Measurements from ENCODE around the gene NMT1.

The NMT1 gene

DNA sequence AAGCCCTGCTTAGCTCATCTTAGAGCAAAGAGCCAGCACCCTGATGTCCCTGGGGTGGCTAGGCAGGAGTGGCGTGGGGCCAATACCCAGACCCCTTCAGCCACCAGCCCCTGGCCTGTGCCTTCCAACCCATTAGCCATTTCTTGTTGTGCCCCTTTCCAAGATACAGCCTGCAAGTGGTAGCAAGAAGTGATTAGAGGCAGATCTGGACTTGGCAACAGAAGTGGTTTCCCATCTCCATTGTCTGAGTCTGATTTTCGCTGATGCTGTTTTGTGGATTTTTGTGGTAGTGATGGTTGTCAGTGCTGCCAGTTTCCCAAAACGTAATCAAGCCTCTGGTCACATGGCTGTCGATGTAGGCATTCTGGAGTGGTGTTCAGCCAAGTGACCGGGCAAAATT lies 45.5 kb downstream of the NMT1 start:
- DNase-seq = no peak

DNA sequence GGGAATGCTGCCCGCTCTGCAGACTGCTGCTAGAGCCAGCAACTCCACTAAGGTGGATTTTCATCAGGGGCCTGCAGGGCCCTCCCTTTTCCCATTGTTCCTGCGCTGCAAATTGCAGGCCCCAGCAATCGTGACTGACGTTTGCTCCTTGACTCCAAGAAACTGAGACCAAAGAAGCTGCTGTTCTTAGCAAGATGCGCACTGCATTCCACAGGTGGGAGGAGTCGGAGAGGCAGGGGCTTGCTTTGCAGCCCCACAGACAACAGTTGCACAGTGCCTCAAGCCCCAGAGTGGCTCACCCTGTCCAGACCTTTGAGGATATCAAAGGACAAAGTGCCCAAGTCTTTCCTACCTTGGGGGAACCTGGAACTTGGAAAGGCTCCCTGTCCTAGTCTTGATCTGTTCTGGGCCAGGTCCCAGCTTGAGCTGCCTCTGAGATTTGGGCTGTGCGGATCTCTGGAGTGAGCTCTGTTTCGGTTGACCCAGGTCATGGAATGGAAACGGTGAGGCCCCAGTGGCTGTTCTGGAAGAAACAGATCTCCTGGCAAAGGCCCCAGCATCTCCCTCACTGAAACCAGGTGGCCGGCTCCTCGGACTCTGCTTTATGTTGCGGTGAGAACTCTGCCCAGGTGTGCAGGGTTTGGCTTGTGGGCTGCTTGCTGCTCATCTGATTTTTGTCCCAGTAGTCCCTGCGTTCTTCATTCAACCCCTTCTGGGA lies 46.3 kb downstream of the NMT1 start:
- no peak for DNase-seq

DNA sequence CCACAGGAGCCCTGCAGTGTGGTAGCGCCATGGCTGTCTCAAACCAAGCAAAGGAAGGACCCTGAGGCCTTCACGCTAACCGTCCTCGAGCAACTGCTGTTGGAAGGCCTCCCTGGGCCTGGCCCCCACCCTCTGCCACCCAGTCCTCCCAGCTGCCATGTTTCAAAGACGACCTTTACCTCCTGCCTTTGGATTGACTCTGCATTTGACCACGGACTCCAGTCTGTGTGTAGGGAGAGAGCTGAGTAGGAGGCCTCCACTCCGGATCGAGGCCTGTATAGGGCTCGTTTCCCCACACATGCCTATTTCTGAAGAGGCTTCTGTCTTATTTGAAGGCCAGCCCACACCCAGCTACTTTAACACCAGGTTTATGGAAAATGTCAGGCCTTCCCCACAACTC lies 46.9 kb downstream of the NMT1 start:
- no peak for DNase-seq

DNA sequence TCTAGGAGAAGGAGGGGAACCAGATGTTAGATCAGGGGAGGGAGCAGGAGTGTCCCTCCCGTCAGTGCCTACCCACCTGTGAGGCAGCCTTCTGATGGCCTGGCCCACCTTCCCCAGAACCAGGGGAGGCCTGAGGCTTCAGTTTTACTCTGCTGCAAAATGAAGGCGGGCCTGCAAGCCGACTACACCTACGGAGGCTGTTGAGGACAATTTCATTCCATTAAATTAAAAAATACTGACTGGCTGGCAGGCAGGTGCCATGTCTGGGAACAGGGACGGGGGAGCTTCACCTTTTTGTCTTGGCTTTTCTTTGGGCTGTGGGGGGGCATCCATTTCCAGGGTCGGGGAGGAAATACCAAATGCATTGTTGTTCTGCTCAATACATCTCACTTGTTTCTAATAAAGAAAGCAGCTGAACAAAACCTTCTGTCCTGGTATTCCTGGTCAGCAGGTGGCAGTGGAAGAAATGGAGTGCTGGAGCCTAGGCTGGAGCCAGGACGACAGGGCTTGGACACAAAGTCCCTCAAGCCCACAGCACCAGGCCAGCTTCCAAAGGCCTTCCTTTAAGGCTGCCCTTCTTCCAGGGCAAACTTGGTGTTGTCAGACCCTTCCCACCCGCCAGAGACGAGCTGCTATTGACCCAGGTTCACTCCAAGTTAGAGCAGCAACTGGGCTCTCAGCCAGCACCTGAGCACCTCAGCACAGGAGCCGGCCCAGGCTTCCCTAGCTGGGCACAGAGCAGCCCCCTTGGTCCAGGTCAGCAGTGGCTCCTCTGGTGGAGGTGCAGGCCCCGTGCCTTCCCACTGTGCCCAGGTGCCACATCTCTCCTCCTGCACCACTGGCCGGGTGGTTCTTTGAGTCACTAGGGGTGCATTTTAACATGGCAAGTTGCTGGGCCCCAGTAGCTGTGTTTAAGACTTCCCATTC lies 47.7 kb downstream of the NMT1 start:
- DNase-seq = no peak

DNA sequence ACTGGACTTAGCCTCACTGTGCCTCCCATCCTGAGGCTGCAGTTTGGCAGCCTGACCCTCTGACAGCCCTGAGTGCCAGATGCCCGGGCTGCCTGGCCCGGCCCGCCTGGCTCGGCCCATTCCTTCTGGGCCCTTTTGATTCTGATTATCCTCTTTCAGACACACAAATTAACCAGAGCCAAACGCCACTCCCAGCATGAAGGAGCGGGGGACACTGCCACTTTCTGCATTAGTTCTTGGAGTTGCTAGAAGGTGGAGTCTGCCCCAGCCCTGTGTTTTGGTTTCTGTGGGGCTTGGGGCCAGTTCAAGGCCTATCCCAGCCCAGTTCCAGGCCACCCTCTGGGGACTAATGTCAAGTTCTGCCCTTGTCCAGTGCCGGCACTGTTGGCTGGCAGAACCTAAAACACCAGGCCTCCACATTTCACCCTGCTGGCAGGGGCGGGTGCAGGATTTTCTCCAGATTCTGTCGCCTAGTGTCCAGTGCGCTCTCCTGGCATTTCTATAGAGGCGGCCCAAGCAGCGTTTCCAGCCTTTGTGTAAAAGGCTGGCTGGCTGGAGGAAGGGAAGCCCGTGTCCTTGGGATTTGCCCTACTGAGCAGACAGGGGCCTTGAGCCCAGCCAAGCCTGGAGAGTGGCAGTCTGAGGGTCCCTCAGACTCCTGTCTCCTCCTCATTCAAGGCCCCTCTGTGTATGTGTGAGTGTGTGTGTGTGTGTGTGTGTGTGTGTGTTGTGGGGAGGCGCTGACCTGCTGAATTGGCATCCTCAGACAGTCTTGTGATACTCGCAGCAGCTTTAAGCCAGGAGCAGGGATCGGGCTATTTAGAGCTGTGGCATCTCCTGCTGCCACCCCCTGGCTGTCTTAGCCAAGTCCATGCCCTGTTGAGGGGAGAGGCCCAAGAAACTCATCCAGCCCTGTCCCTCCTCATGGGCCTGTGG lies 49.8 kb downstream of the NMT1 start:
- no peak for DNase-seq

DNA sequence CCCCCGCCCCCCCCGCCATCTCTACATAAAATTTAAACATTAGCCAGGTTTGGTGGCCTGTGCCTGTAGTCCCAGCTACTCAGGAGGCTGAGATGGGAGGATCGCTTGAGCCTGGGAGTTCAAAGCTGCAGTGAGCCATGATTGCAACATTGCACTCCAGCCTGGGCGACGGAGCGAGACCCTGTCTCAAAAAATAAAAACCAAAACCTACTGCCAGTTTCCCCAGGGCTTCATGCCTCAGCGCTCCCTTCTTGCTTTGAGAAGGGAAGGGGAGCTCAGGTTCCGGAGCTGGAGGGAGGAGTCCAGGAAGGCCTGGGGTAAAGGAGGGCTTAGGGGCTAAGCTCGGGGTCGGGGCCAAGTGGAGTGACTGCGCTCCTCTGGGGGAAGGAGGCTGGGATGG lies 50.7 kb downstream of the NMT1 start:
- no peak for DNase-seq

DNA sequence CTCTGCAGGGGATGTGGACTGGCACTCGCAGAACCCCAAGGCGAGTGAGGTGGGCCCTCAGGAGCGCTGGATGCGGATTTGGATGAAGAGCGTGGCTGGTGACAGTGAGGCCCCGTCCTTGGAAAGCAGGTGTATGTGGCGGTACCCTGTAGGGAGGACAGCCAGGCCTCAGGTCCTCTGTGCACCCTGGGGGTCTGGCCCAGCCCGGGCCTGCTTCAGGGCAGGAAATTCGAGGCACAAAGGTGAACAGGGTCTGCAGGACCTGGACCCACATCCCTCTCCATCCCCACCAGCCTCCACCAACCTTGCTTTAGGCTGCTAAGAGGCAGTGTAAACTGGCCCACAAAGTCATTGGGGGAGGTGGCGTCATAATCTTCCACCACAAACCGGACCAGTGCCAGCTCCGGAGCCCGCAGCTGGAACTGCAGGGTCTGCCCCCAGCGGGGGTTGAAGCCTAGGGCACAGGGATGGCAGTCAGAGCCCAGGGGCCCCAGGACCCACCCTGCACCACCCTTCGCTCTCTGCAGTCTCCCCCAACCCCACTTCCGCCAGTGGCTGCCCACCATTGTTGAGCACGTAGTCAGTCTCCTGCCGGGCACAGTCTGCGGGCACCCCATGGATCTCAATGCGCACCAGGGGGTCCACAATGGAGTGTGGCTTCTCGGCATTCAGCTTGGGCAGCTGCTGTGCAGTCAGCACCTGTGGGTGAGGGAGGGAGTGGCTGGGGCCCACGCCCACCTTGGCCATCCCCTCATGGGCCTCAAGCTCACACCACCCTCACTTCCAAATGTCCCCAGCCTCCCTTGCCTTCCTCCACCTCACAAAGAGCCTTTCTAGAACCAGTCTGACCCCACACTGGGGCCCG lies 51.7 kb downstream of the NMT1 start:
- no peak for DNase-seq

DNA sequence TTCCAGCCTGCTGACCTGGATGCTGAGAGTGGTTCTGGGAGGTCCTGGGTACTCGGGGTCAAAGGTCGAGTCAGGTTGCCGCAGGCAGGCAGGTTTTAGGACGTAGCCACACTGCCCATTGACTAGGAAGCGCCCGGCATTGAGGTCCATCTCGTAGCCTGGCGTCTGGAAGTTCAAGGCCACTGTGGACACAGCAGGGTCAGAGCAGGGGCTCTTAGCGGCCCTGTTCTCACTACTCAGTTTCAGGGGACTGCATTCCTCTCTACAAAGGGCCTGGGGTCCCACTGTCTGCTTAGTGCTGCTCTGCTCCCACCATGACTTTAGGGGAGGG lies 52.3 kb downstream of the NMT1 start:
- DNase-seq = no peak

DNA sequence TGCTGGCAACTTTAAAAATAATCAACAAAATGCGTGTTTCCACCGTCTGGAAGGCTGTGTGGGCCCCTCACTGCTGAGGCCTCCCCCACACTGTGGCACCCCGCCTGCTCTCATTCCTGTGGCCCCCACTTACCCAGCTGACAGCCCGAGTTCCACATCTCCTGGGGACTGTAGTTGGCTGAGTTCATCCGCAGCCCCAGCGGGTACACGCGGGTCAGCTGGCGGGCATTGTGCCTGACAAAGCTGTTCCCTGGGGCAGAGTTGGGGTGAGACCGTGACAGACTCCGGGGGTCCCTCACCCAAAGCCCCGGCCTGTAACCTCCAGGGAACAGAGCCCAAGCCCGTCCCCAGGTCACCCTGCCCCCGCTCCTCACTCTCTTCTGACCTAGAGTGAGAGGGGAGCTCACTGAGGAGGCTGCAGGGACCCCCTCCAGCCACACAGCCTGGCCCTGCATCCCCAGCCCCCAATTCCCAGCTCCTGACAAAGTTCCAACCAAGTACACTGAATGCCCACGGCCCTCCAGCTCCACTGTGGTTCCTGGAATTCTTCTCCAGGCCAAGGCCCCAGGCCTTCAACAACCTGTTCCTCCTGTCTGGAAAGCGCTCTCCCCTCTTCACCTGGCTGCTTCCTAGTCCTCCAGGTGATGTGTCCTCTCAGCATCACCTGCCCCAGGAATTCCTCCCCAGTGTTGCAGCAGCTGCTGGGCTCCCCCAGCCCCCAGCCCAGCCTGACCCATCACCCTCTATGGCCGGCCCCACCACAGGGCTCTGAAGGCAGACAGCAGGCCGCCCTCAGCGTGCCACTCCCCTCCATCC lies 53.2 kb downstream of the NMT1 start:
- no peak for DNase-seq

DNA sequence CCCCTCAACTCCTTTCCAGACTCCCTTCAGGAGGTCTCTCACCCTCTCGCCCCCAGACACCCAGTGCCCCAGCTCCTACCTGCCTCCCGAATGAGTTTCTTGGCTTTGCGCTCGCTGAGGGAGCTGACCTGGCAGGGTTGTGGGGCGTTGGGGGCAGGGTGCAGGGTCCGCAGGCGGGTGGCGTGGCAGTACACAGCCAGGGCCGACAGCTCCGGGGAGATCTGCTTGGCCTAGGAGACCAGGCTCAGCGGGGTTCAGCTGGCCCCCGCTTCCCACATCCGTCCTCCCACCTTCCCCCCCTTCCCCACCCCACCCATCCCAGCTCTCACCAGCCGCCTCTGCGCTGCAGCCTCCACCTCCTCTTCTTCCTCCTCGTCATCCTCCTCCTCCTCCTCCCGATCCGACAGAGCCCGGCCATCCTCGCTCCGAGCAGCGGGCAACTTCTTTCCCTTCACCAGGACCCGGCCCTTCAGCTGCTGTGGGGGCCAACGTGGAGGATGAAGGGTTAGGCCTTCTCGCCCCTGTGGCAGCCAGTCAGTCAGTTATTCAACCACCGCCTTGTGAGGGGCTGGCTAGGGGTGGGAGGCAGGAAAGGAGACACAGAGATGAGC lies 54.0 kb downstream of the NMT1 start:
- DNase-seq = no peak

DNA sequence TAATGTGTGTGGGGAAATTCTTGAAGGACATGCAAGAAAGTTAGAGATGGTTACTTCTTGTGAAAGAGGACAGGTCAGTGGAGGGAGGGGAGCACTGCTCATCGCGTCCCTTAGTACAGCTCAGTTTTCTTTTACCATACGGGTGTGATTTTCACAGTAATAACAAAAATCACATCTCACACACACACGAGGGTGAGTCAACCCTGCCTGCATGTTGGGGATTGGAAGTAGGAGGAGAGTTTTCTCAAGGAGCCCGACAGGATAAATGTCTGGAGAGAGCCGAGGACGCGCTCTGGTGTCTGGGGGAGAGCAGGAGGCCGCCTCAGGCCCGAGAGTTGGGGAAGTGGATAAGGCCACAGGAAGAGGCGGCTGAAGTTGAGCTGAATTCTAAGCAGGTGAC lies 54.8 kb downstream of the NMT1 start:
- DNase-seq = no peak

DNA sequence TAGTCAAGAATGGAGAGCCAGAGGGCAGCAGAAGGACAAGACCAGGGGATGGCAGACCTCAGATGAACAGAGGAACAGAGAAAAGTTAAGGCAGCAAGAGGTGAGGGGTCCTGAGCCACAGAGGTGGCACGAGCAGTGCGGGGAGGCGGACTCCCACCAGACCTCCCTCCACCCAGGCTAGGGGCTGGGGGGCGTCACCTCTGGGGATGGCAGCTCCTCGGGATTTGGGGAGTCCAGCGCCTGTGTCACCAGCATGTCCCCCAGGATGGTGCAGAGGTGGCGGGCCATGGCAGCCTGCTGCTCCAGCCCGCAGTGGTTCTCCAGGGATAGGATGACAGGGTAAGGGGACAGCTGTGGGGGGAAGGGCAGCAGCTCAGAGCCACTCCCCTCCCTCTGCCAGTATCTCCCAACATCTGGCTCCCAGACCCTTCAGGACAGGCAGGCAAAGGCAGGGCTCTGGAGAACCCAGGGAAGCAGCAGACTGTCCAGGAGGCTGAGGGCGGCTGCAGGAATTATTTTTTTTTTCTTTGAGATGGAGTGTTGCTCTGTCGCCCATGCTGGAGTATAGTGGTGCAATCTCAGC lies 55.4 kb downstream of the NMT1 start:
- DNase-seq = no peak

DNA sequence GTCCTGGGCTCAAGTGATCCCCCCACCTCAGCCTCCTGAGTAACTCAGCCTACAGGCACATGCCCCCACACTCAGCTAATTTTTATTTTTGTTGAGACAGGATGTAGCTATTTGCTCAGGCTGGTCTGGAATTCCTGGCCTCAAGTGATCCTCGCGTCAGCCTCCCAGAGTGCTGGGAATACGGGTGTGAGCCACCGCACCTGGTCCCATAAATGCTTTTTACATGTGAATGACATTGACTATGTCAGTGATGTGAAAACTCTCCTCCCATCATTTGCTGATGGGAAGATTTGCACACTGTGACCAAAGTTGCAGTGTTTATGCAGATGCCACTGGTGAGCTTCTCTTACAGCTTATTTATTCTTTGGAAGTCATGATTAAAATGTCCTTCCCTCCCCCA lies 56.2 kb downstream of the NMT1 start:
- DNase-seq = no peak

DNA sequence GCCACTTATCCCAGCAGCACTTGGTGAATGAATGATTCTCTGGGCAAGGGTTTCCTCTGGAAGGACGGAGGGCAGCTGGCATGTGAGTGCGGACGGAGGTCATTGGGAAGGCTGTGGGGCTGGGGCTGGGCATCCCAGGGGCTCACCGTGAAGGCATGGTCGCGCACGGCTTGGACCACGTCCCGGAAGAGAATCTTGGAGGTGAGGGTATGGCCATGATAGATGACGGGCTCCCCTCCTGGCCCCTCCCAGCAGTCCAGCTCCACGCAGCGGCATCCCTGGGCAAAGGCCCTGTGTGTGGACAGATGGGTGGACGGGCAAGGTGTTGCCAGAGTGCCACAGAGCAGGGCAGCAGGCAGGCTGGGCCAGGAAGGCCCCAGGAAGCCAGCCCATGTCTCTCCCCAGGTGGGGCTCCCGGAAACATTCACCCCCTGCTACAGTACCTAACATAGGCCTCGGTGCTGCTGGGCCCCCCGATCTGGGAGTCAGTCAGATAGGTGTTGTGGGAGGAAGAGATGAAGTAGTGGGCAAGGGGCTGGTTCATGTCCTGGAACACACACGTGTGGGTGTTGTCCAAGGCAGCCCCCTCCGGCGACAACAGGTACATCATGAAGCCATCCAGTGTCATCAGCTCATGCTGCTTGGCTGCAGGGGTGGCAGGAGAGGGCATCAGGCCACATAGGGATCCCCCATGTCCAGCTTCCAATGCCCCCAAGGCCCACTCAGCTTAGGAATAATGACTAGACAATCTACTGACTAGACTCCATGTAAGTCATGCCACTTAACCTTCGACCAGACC lies 56.9 kb downstream of the NMT1 start:
- no peak for DNase-seq

DNA sequence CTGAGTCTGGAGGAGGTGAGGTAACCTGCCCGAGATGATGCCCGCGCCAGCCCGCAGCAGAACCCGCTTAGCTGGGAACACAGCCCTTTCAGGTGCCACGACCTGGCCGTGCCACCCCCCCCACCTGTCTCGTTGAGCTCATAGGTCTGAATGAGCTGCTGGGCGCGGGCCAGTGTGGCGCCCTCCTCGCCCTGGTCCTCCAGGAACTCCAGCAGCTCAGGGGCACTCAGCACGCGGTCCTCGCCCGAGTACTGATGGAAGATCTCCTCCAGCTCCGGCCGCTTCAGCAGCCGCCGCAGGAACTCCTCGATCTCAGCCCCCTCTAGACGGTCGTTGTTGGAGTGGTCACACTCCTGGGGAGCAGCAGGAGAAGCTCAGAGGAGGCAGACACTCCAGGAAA lies 57.6 kb downstream of the NMT1 start:
- no peak for DNase-seq

DNA sequence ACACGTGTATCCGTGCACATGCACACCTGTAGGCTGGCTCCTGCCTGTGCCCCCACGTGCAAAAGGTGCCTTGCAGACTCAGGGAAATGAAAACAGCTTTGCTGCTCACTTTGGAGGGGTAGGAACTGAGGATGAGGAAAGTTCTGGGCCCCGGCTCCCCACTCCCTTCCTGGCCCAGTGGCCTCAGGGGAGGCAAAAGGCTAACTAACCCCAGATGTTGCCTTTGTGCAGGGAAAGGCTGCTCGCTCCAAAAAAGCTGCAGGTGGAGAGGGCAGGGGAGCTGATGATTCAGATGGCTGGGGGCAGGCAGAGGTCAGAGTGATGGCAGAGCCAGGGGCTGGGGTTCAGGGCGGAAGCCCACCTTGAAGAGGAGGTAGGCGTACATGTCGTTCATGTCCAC lies 58.8 kb downstream of the NMT1 start:
- DNase-seq = no peak

DNA sequence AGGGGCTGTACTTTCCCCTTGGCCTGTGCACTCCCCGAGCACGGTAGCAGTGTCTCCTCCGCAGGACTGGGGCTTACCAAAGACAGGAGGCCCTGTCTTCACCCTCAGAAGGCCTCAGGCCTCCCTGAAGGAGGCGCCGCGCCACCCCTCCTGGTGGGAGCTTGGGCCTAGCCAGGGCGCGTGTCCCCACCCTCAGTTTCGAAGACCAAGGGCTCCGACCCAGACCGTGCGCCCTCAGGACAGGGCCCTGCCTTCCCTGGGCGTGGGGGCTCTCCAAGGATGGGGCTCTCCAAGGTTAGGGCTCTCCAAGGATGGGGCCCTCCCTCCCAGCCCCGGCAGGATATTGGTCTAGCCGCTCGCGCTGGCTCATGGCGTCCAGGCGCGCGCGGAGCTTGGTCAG lies 59.4 kb downstream of the NMT1 start:
- no peak for DNase-seq

DNA sequence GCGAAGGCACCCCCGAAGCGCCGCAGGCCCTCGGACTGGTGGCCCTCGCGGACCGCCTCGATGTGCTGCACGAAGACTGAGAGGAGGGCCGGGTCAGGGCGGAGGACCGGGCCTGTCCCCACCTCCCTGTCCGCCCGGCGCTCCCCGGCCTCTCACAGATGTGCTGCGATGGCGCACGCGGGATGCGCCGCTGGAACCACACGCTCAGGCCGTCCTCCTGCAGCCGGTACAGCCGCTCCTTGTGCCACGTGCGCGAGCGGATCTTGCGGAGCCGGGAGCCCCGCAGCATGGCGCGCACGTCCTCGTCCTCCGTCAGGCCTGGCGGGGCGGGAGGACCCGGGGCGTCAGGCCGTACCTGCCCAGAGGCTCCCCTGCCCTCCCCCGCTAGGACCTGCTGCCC lies 59.9 kb downstream of the NMT1 start:
- no peak for DNase-seq

DNA sequence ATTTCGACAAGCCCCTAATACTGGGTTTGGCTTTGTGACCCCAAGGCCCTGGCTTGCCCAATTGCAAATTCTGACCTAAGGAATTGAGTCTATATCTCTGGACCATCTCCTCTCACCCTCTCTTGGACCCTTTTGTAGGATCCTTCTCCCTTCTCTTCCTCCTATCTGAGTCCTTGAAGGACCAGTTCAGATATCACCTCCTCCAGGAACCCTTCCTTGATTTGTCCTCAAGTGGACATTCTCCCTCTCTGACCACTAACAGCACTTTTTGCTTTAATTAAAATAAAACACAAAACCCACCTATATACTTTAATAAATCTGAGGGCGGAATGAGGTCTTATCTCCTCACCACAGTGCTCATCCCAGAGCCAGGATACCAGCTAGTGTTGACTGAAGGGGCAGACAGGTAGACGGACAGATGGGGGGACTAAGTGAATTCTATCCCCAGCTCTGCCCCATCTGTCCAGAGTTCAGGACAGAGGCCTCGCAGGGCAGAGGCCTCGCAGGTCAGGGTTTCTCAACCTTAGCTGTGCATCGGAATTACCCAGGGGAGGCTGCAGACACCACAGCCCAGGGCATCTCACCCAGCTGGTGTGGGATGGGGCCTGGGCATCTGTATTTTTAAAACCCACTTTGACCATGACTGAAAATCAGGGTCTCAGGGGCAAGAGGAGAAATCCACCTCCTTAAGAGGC lies 62.1 kb downstream of the NMT1 start:
- DNase-seq = no peak
